GM23338 (cell line): ENCODE results near the gene CMIP.

Experiments
- CTCF ChIP-seq, 2 experiments: fragments of 200-600 bp in 1 of 2; sonication (generic) in 1 of 2; conservative IDR thresholded peaks; 2 replicates each; pipeline versions ENCODE4 v1.5.1 to v1.6.1; 2016 to 2017; ENCODE audit warnings: antibody characterized with exemption in 2 of 2, low read depth in 2 of 2, mild to moderate bottlenecking in 2 of 2, moderate library complexity in 1 of 2
- EZH2 ChIP-seq: fragments of 200-600 bp; sonication (generic); IDR thresholded peaks from one replicate; pipeline ENCODE4 v1.8.0; 2017; ENCODE audit warnings: antibody characterized with exemption, mild to moderate bottlenecking, low read depth; ENCODE audit not compliant: unreplicated experiment
- EZH2phosphoT487 ChIP-seq: fragments of 200-600 bp; sonication (generic); IDR thresholded peaks from one replicate; pipeline ENCODE4 v1.8.1; 2018; ENCODE audit warnings: antibody characterized with exemption; ENCODE audit not compliant: unreplicated experiment
- POLR2AphosphoS5 ChIP-seq: IDR thresholded peaks from 2 replicates; pipeline ENCODE4 v1.6.1; 2016; ENCODE audit warnings: antibody characterized with exemption, low read depth

GRCh38 chr16:81496742-81497141 is 52.1 kb downstream of the CMIP start:
- TF ChIP-seq CTCF (conservative IDR thresholded peaks at IDR 0.05; ENCODE audit: low read depth in 2 of 2) (no peak), EZH2phosphoT487 (no peak), POLR2AphosphoS5 (no peak), EZH2 (no peak)
